Endothelial cell (in vitro differentiated cells): ENCODE data around the gene ACTN3. TPM values are rescaled to one million over a fixed set of nuclear protein-coding genes. Genes with fewer than 3 reads are reported as not detected.

ENCODE experiments used
- DNase-seq: peaks from one replicate; pipeline ENCODE4 v3.0.0; 2021; ENCODE audit warnings: low spot score
- H3K27ac Mint-ChIP-seq: one replicate; pipeline ENCODE4 v1.8.0; 2021; ENCODE audit warnings: mixed read lengths, inconsistent platforms; ENCODE audit not compliant: unreplicated experiment
- H3K27me3 Mint-ChIP-seq: one replicate; pipeline ENCODE4 v1.8.0; 2021; ENCODE audit warnings: mild to moderate bottlenecking, moderate library complexity, mixed read lengths, inconsistent platforms; ENCODE audit not compliant: unreplicated experiment
- H3K36me3 Mint-ChIP-seq: one replicate; pipeline ENCODE4 v1.8.0; 2021; ENCODE audit warnings: mild to moderate bottlenecking, low read depth, mixed read lengths, inconsistent platforms; ENCODE audit not compliant: unreplicated experiment
- H3K4me1 Mint-ChIP-seq: one replicate; pipeline ENCODE4 v1.8.0; 2021; ENCODE audit warnings: mild to moderate bottlenecking, mixed read lengths, inconsistent platforms; ENCODE audit not compliant: unreplicated experiment
- H3K4me3 Mint-ChIP-seq: one replicate; pipeline ENCODE4 v1.8.0; 2021; ENCODE audit warnings: mild to moderate bottlenecking, mixed read lengths, inconsistent platforms; ENCODE audit not compliant: unreplicated experiment
- H3K9me3 Mint-ChIP-seq: one replicate; pipeline ENCODE4 v1.8.0; 2021; ENCODE audit warnings: mixed read lengths, inconsistent platforms; ENCODE audit not compliant: unreplicated experiment
- long read RNA-seq: library from polyadenylated mRNA; unstranded; transcript quantifications from one replicate; pipeline ENCODE4 v2.0.0, GENCODE V29; 2020; ENCODE audit not compliant: unreplicated experiment
- total RNA-seq: library from RNA; stranded (reverse); fragmentation: NEBNext Ultra II Directional; extraction: Animal tissue kit (Norgen Biotek cat#: 25700); gene quantifications from one replicate; pipeline ENCODE4 v1.2.1, GENCODE V29; 2021; ENCODE audit not compliant: unreplicated experiment
- TF ChIP-seq, protein P1 (sequence below): fragments of 200-600 bp; sonication (generic); IDR thresholded peaks from one replicate; pipeline ENCODE4 v1.5.0; 2021; ENCODE audit warnings: antibody characterized with exemption; ENCODE audit not compliant: unreplicated experiment

ACTN3 gene
- 0.21 TPM for total RNA-seq
- long read RNA-seq: 0 reads

DNA sequence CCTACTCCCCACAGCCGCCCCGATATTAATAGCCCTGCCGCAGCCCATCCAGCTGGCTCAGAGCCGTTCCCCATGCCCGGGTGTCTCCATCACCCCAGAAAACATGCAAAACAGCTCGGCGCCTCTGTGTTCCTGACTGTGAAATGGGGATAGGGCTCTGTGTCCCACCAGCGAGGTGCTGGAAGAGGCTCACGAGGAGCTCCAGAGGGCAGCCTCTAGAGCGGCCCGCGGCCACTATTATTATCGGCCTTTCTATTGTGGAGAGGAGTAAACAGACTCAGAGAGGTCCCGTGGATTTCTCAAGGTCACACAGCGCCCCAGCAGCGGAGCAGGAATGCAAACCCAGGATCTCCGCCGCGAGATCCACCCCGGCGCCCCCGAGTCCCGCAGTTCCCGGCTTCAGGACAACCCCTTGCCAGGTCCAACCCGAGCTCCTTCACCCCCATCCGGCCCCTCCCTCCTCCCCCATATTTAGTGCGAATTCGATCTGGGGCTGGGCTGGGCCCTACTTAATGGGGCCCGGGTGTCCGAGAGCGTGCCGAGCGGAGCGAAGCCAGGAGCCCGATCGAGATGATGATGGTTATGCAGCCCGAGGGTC, at the start of gene ACTN3:
TSS of gene ACTN3 (plus strand) at position 536 of the 598 bp plus-strand sequence. CDS start at position 571, 35 bp downstream.
- TF ChIP-seq, protein P1, sequence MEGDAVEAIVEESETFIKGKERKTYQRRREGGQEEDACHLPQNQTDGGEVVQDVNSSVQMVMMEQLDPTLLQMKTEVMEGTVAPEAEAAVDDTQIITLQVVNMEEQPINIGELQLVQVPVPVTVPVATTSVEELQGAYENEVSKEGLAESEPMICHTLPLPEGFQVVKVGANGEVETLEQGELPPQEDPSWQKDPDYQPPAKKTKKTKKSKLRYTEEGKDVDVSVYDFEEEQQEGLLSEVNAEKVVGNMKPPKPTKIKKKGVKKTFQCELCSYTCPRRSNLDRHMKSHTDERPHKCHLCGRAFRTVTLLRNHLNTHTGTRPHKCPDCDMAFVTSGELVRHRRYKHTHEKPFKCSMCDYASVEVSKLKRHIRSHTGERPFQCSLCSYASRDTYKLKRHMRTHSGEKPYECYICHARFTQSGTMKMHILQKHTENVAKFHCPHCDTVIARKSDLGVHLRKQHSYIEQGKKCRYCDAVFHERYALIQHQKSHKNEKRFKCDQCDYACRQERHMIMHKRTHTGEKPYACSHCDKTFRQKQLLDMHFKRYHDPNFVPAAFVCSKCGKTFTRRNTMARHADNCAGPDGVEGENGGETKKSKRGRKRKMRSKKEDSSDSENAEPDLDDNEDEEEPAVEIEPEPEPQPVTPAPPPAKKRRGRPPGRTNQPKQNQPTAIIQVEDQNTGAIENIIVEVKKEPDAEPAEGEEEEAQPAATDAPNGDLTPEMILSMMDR: no peak
- H3K4me3 Mint-ChIP-seq: peak within 1 kb of the TSS; percentile 76
- peaks cover 19% of the 10 kb centered on the region for H3K4me1 Mint-ChIP-seq
- peaks cover 18% of the 10 kb centered on the region for H3K27me3 Mint-ChIP-seq
- no peak within 1 kb of the TSS for H3K27ac Mint-ChIP-seq
- H3K36me3 Mint-ChIP-seq: peaks cover 14% of the 10 kb centered on the region
- peak; percentile 15 for DNase-seq
- H3K9me3 Mint-ChIP-seq: no peaks in the 10 kb centered on the region

DNA sequence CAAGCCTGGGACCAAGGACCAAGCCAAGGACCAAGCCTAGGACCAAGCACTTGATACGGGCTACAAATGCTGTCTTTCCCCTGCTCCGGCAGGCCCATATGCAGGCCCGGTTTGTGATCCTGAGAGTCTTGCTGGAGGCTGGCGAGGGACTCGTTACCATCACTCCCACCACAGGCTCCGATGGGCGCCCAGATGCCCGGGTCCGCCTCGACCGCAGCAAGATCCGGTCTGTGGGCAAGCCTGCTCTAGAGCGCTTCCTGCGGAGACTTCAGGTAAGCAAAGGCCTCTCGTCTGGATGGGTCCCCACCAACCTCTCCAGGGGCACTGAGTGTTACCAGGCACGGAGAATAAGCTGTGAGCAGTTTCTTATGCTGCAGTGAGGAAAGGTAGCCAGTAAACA, 49.5 kb upstream of the ACTN3 start:
- Mint-ChIP-seq H3K27ac (no peak overlapping the region), H3K36me3 (peaks cover 9% of the 10 kb centered on the region), H3K4me1 (no peaks in the 10 kb centered on the region), H3K27me3 (peaks cover 4% of the 10 kb centered on the region), H3K9me3 (no peaks in the 10 kb centered on the region), H3K4me3 (no peak overlapping the region)
- no peak for DNase-seq
- TF ChIP-seq, protein P1: no peak

DNA sequence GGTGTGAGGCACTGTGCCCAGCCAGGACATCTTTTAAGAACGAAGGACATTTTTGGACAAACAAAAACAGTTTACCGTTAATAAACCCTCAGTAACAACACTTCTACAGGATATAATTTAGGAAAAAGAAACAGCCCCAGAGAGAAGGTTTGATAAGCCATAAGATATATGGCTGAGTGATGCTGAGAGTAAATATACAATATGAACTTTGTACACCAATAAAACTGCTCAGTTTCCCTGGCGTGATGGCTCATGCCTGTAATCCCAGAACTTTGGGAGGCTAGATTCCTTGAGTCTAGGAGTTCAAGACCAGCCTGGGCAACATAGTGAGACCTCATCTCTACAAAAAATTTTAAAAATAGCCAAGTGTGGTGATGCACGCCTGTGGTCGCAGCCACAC, 48.2 kb upstream of the ACTN3 start:
- peaks cover 5% of the 10 kb centered on the region for H3K36me3 Mint-ChIP-seq
- no peaks in the 10 kb centered on the region for H3K4me1 Mint-ChIP-seq
- H3K9me3 Mint-ChIP-seq: no peaks in the 10 kb centered on the region
- TF ChIP-seq, protein P1: no peak
- no peak overlapping the region for H3K27ac Mint-ChIP-seq
- H3K27me3 Mint-ChIP-seq: peaks cover 4% of the 10 kb centered on the region
- H3K4me3 Mint-ChIP-seq: no peak overlapping the region
- DNase-seq: no peak

DNA sequence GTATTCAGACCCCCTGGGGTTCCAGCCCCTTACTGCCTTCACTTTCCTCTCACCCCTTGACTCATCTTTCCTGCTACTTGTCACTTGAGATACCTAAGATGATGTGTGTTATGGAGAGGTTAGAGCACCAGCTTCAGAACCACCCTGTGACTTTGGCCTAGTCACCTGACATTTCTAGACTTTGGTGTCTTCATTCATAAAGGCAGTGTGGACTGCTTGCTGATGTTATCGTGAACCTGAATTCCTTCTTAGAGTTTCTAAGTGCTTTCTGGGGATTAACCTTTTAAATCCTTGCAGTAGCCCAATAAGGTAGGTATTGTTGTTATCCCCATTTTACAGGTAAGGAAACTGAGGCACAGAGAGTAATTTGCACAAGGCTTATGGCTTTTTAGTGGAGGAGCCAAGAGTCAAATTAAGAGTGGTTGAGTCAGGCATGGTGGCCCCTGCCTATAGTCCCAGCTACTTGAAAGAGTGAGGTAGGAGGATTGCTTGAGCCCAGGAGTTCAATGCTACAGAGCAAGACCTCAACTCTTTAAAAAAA, 41.4 kb upstream of the ACTN3 start:
- TF ChIP-seq, protein P1: no peak
- Mint-ChIP-seq H3K9me3 (no peaks in the 10 kb centered on the region), H3K27ac (no peak overlapping the region), H3K36me3 (peaks cover 3% of the 10 kb centered on the region), H3K27me3 (peaks cover 2% of the 10 kb centered on the region), H3K4me1 (no peaks in the 10 kb centered on the region), H3K4me3 (no peak overlapping the region)
- DNase-seq: no peak

DNA sequence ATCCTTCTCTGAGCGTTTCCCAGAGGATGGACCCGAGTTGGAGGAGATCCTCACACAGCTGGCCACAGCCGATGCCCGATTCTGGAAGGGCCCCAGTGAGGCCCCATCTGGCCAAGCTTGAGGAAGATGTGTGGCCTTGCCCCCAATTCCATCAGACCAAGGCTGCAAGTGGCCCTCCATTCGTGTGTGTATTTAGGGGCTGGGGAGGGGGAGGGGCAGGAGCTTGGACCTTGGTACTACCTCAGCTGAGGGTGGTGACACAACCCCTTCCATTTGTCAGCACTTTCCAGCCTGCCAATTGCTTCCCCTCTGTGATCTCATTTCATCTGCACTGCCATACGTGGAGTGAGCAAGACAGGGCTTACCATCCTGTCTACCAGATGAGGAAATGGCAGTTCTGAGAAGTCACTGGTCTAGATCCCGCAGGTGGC, 37.6 kb upstream of the ACTN3 start:
- H3K4me3 Mint-ChIP-seq: no peak overlapping the region
- peaks cover 8% of the 10 kb centered on the region for H3K4me1 Mint-ChIP-seq
- DNase-seq: no peak
- TF ChIP-seq, protein P1: no peak
- peaks cover 3% of the 10 kb centered on the region for H3K36me3 Mint-ChIP-seq
- H3K27ac Mint-ChIP-seq: no peak overlapping the region
- H3K9me3 Mint-ChIP-seq: no peaks in the 10 kb centered on the region
- peaks cover 5% of the 10 kb centered on the region for H3K27me3 Mint-ChIP-seq
